Dermis microvascular lymphatic vessel endothelial cell (primary cell): ENCODE results near the gene MOCS3. TPM values are rescaled to one million over a fixed set of nuclear protein-coding genes. Genes with fewer than 3 reads are reported as not detected.
A peak's percentile ranks its signal among the peaks of the same experiment; 100 is the strongest.
"Not testable (repeated sequence)": the region's sequence is repeated elsewhere in the genome, so short reads cannot be mapped to it uniquely, and the experiment has no call there.

Experiments used
- DNase-seq, 2 donors: peaks; one replicate each; pipeline versions ENCODE4 v3.0.0 to v3.0.0-alpha.2; 2010; ENCODE audit warnings: low read depth in 2 of 2
- total RNA-seq: library from RNA; depleted of rRNA; stranded (reverse); fragments of >200 nt; gene quantifications from 2 replicates; pipeline ENCODE4 v1.2.1, GENCODE V29; 2014

Gene MOCS3
- total RNA-seq, 1 donor from 2014 or later = 6.7 TPM

- DNase-seq = peak; percentile 90 to 96
These were observed 27.2 kb upstream of the MOCS3 start, which contains the start of gene ADNP for GRCh38 chr20:50931306-50932015. ADNP (minus strand) TSS chr20:50931437; CDS start chr20:50903996, 27,441 bp downstream.

GRCh38 chr20:50932016-50932485, 26.6 kb upstream of the MOCS3 start:
- DNase-seq = no peak

- DNase-seq = no peak
These were observed 25.8 kb upstream of the MOCS3 start for GRCh38 chr20:50932691-50933280.

- DNase-seq = no peak
These were observed 25.0 kb upstream of the MOCS3 start for GRCh38 chr20:50933589-50933988.

- no peak for DNase-seq
These were observed 15.5 kb upstream of the MOCS3 start for GRCh38 chr20:50943069-50943468.

- no peak for DNase-seq
These were observed 10.4 kb upstream of the MOCS3 start for GRCh38 chr20:50948132-50948785.

GRCh38 chr20:50953196-50953595, 5.4 kb upstream of the MOCS3 start:
- no peak for DNase-seq

- DNase-seq = no peak
These were observed 4.8 kb upstream of the MOCS3 start for GRCh38 chr20:50953821-50954220.

GRCh38 chr20:50957276-50957675, 1.3 kb upstream of the MOCS3 start:
- DNase-seq = peak in 1 of 2 donors; percentile 11

- peak in 1 of 2 donors; percentile 94 for DNase-seq
These were observed 612 bp upstream of the MOCS3 start, which contains the start of gene DPM1 for GRCh38 chr20:50957798-50958614. DPM1 (minus strand) TSS chr20:50958532; CDS start chr20:50958523, 9 bp downstream.

GRCh38 chr20:50959543-50960126, 1.0 kb downstream of the MOCS3 start:
- no peak for DNase-seq

- DNase-seq = no peak
These were observed 9.0 kb downstream of the MOCS3 start for GRCh38 chr20:50967586-50967985.

GRCh38 chr20:50968289-50968688, 9.7 kb downstream of the MOCS3 start:
- no peak for DNase-seq

GRCh38 chr20:50969435-50969834, 10.8 kb downstream of the MOCS3 start:
- no peak for DNase-seq

- no peak for DNase-seq
These were observed 11.3 kb downstream of the MOCS3 start for GRCh38 chr20:50969912-50970311.

GRCh38 chr20:50975701-50976330, 17.2 kb downstream of the MOCS3 start:
- no peak for DNase-seq

GRCh38 chr20:50977066-50978021, 18.7 kb downstream of the MOCS3 start:
- DNase-seq = no peak

GRCh38 chr20:50978533-50978932, 19.9 kb downstream of the MOCS3 start:
- DNase-seq = not testable (repeated sequence)

GRCh38 chr20:50980071-50980681, 21.6 kb downstream of the MOCS3 start:
- DNase-seq = peak; percentile 78 to 79
